GM19099 (cell line): ENCODE results near the gene APOBEC4.

ENCODE experiments used
- POLR2A ChIP-seq: IDR thresholded peaks from 3 replicates; pipeline ENCODE4 v1.6.1; 2011; ENCODE audit warnings: low read depth; ENCODE audit not compliant: insufficient read length; ENCODE audit errors: extremely low read depth

The APOBEC4 gene

DNA sequence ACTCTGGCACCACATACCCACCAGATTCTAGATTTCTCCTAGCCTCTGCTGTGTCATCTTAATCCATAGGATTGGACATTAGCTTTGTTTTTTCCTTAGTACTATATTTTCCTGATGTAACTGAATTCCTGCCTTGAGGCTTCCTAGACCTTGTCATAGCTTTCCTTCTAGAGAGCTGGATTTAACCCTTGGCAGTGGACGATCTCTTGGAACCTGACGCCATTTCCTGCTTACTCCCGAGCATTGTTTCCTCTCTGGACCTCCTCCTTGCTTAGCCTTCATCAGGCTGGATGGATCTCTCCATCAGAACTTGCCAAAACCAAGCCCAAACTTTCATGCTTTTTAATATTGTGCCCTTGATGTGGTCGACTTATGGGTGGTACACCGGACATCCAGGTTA lies 1.5 kb downstream of the APOBEC4 start:
- no peak for TF ChIP-seq POLR2A

DNA sequence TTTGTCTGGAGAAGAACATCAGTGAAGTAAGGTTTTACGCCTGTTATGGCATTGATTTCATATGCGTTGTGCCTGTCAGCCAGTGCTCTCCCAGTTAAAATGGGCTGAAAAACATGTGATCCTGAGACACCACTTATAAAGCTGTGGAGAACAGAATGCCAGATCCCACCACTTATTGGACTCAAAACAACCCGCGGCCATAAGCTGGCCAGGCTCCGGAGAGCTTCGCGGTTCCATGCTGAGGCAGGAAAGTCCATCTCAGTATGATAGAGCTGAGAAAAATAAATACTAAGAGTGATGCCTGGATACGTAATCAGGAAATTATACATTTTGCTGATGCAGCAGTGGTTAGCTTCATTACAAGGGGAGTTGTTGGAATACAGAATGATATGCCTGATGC lies 5.1 kb downstream of the APOBEC4 start:
- no peak for TF ChIP-seq POLR2A

DNA sequence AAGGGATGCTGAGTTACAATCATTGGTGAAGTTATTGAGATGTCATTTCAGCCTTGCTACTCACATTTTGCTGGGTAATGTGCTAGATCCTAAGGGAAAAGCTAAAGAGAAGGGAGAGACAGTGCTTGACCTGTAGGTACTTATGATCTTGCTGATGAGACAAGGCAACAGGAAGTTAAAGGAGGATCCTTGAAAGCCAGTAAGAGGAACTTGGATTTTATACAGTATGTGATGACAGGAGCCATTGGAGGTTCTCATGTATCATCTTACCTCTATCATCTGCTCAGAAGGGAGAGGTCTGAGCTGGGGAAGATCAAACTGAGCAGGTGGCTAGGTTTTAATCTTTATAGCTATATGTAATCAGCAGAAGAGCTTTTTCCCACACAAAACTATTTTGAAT lies 6.3 kb downstream of the APOBEC4 start:
- no peak for TF ChIP-seq POLR2A

DNA sequence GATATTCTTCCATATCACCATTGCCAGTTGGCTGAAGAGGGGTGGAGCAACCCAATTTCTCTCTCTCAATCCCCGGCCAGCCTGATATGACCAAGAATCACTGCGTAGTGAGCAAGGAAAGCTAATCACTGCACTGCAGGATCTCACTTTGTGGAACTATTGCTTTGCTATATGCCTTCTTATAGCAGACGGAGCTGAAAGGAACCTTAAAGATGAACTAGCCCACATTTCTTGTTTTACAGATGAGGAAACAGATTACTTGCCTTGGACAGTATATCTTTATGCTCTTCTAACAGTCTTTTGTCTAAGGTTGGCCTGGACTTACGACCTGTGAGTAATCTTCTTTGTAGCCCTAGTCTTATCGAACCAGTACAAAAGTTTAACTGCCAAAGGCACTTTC lies 7.6 kb downstream of the APOBEC4 start:
- no peak for TF ChIP-seq POLR2A

DNA sequence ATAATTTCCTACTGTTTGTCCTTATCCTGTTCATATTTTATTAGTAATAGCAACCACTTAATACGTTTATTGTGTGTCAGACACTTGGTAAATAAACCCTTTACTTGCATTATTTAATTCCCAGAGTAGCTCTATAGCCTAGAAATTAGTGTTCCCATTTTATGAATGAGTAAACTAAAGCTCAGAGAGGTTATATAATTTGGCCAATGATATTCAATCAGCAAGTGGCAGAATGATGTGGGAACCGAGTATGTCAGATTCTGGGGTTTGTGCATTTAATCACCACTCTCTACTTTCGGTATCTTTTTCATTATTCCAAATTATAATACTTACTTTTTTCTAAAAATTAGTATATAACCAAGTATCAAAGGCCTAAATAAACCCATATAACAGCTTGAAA lies 10.9 kb downstream of the APOBEC4 start:
- TF ChIP-seq POLR2A, result no peak

DNA sequence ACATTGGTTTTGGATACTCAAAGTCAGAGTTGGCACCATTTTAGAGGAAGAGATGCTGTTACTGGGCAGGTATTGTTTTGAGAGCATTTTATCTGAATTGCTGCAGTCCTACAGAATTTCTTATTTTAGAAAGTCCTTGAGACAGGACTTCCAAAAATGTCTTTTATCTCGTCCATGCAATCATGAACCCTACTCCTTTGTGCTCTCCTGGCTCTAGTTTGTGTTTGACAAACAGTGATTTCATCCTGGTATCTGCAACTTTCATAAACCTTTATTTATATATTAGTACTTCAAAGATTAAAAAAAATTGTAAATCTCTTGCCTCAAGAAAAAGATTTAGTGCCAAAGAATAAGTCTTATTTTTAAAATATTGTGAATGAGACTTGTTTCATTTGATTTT lies 12.9 kb downstream of the APOBEC4 start:
- no peak for TF ChIP-seq POLR2A

DNA sequence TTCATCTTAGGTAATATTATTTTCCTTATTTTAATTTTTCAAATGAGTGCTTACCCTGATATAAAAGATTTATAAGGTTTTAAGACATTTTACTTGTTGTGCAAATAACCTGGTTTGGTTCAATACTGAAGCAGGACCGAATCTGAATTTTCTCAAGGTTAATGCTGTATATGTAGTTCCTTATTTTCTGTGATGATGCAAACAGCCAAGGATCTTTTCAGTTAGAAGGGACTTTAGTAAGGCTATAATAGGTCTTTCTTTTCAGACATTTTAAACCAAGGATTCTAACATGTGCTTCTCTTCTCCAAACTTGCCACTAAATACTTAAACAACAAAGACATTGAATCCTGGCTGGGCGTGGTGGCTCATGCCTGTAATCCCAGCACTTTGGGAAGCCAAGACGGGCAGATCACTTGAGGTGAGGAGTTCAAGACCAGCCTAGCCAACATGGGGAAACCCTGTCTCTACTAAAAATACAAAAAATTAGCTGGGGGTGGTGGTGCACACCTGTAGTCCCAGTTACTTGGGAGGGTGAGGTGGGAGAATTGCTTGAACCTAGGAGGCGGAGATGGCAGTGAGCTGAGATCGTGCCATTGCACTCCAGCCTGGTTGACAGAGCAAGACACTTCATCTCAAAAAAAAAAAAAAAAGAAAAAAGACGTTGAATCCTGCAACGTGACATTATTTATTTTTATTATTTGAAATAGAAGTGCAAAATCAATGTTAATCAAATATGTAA lies 14.3 kb downstream of the APOBEC4 start:
- TF ChIP-seq POLR2A, result no peak

DNA sequence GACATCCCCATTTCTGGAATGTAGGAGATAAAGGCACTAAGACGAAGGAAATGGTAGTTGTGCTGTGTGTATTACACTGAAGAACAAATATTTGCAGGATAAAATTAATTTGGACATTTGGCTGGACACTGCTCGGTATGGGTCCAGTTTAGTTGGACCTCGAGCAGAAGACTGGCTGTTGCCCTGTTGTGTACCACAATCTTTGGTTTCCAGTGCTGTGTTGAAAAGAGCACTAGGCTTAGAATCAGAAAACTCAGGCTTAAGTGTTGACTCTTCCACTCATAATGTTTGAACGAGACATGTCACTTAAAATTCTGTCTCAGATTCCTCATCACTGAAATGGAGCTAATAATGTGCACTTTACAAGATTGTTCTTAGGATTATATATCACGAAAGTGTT lies 16.3 kb downstream of the APOBEC4 start:
- TF ChIP-seq POLR2A, result no peak

DNA sequence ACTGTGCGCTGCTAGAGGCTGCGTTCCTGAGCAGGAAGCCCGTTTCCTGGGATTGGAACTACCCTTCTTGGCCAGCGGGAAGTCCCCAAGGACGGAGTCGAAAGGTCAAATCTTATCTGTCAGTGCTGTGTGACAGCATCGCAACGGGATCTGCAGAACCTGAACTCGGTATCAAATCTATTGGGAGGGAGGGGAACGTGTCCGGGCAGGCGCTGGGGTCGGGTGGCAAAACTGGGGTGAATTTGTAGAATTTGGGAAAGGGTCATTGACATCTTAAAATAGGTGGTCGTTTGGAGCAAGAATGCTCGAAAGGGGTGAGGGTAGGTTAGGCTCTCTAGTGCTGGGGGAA lies 16.8 kb downstream of the APOBEC4 start:
- TF ChIP-seq POLR2A, result no peak

DNA sequence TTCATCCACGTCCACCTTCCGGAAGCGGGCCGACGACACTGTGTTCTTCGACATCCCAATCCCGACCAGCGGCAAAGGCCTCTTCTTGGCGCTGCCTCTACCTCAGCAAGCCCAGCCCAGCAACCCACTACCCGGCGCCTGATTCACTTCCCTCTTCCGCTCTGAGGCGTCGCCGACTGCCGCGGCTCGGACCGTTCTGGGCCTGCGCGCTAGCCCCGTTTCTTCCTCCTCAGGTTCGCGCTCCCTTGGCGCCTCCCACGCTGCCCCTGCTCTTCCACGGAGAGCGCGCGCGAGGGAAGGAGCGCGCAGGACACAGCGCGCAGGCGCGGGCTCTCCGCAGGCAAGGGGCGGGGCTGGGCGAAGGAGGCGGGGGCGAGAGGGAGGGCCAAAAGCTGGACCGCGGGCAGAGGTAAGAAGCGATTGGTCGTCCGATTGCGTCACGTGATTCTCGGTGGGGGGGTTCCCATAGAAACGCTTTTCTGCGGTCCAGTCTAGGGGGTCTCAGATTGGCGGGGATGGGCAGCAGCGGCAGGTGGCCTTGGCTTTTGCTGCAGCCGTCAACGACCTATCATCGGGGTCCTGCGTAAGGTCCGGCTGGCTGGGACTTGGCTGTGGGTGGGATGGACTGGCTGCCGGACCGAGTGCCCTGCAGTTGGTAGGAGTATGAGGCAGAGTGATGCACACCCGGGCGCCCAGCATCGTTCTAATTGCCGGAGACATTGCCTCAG lies 17.3 kb downstream of the APOBEC4 start, which contains the start of gene ARPC5:
Gene ARPC5, minus strand, starts transcription at position 178 of the 728 bp plus-strand sequence. Its CDS starts 124 bp downstream, at position 54.
- TF ChIP-seq POLR2A, result peak; percentile 94

DNA sequence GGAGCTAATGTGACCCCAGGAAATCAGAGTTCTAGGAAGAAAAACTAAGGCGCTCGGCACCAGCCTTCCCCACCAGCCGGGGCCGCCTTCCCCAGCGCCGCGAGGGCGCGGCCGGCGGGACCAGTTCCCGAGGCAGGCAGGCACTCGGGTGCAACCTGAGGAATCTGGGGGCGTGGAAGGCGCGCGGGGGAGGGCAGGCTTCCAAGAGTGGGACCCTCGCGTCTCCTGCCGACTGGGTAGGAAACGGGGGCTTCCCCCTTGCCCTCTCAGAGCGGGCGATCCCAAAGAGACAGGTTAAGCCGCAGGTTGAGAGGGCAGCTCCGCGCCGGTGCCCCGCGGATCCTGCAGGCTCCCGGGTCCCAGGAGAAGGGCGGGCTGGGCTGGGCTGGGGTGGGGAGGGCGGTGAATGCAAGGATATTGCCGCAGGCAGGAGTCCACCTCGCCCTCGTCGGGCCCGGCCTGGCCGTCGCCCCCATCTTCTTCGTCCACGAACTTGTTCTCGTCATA lies 18.0 kb downstream of the APOBEC4 start:
- no peak for TF ChIP-seq POLR2A

DNA sequence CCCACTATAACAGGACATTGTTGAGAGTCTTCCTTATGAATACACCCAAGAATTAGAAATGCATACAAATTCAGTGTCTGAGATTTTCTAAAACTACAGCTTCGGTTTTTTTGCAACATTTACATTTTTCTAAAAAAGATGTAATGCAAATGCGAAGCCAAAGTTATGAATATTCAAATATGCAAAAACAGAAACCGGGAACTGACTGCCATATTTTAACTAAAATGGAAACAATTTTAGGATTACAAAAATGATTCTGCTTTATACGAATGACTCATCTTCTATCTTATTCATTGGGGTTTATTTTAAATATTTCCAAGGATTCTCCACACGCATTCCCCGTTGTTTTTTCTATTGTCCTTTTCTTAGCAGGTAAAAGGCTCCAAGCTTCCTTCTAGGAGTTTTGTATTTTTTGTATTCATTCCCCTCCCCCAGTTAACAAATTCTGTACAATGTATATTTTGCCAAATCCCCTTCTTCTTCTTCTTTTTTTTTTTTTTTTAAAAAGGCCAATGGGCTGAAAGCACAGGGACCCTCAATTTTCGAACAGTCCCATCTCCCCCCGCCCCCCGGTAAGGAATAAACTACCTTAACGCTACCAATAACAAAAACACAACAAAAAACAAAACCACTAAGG lies 18.6 kb downstream of the APOBEC4 start:
- peak; percentile 45 for TF ChIP-seq POLR2A

DNA sequence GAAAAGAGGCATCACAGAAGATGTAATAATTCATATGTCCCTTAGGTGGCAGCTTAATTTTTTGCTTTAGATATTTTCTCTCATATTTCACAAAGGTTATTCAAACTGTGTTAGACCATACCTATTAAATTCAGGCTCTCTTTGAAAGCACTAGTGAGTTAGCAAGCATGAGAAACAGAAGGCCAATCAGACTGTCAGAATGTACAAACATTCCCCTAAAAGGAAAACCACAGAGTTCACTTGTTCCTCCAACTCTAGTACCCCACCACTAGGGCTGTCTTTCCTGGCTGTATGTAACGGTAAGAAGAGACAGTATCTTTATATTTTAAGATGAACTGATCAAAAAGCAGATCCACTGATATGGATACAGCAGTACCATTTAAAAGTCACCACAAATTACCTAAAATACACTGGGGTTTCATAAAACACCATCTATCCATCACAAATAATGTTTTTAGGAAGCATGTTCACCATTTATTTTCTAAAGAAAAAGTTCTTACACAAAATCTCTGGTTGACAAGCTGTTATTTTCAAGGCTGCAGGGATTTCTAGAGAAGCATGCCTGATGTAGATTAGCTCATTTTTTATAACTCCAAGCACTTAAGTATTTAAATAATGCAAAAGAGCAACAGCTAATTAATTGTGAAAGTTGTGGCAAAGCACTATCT lies 19.3 kb downstream of the APOBEC4 start:
- TF ChIP-seq POLR2A, result peak; percentile 32

DNA sequence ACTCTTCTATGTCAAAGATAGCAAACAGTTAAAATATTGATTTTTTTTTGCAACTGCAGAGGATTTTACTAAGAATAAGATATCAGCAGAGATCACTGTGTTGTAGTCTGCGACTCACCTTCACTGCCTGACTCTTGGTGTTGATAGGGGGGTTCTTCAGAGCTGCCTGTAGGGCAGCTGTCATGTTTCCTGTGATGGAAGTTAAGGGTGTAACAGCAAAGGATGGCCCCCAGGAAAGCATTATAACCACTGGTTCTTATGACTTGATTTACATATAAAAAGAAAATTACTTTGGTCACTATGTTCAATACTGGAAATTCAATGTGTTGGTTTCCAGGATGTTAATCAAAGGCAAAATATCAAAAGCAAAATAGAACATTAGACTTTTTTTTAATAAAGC lies 20.2 kb downstream of the APOBEC4 start:
- no peak for TF ChIP-seq POLR2A

DNA sequence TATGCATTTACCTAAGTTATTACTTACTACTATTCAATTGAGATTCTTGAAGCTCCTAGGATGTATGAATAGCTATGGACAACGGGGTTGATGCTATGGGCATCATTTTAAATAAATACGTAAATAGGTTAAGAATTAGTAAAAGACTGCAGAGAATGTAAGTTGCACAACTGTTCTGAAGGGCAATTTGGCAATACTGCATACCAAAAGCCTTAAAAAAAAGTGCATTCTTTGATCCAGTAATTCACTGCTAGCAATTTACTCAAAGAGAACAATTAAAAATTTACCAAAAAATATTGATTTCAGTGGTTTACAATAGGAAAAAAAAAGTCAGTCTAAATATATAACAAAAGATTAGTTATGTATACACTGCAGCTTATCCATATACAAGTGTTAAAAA lies 21.0 kb downstream of the APOBEC4 start:
- TF ChIP-seq POLR2A, result no peak
